ENCODE measurements around the gene ENTPD7. TPM values are rescaled to one million over a fixed set of nuclear protein-coding genes. Genes with fewer than 3 reads are reported as not detected.

The ENTPD7 gene
- total and polyA plus RNA-seq, 9 of the 15 experiments (the other 6 are each of a cell fraction or from before 2014, with no cell fraction given) = 1.4 to 13.9 (median 8.5) TPM

DNA sequence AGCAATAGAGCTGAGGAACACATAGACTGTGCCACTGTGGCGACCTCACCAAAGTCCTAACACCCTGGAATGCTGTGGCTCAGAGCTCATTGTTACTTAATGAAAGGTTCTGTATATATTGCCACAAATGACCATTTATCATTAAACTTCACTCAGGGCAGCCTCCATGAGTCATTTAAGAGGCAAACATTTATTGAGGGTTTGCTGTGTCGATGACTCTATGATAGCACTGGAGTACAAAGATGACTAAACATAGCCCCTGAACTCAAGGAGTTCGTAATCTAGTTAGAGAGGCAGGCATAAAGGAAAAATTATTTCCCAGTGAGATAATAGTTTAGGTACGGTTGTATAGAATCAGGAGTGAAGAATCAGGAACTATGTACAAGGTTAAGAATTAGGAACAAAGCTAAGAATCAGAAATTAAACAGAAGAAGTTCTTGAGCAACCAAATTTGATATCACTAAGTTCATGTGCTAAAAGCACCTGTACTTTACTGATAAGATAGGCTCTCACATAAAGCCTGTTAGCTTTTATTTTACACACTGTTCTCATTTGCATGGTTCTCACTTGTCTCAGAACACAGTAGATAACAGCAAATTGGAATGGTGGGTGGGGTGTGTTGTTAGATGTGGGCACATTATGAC is 7.9 kb downstream of the ENTPD7 start (continued):
- TF ChIP-seq, protein P1, sequence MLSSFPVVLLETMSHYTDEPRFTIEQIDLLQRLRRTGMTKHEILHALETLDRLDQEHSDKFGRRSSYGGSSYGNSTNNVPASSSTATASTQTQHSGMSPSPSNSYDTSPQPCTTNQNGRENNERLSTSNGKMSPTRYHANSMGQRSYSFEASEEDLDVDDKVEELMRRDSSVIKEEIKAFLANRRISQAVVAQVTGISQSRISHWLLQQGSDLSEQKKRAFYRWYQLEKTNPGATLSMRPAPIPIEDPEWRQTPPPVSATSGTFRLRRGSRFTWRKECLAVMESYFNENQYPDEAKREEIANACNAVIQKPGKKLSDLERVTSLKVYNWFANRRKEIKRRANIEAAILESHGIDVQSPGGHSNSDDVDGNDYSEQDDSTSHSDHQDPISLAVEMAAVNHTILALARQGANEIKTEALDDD (IDR thresholded peaks at IDR 0.05) = peak; percentile 88
- no peak for TF ChIP-seq MBD2 (IDR thresholded peaks at IDR 0.05; ENCODE audit: borderline replicate concordance, low read depth)
- TF ChIP-seq ELF1 (tag; IDR thresholded peaks at IDR 0.05) = no peak
- TF ChIP-seq FOS (IDR thresholded peaks at IDR 0.05; ENCODE audit: extremely low read depth, insufficient read length) = no peak
- TF ChIP-seq DDX20 (tag; IDR thresholded peaks at IDR 0.05; ENCODE audit: low read depth) = no peak
- no peak for TF ChIP-seq U2AF2 (optimal IDR thresholded peaks at IDR 0.05; ENCODE audit: low read depth, low read length)
- TF ChIP-seq ADNP (tag; IDR thresholded peaks at IDR 0.05) = no peak
- no peak for TF ChIP-seq FOXJ3 (CRISPR knock-in tag; IDR thresholded peaks at IDR 0.05)
- no peak for TF ChIP-seq NFIX (CRISPR knock-in tag; IDR thresholded peaks at IDR 0.05; ENCODE audit: low read depth)
- no peak for TF ChIP-seq NFE2L1 (tag; IDR thresholded peaks at IDR 0.05; ENCODE audit: borderline replicate concordance, low read depth)
- TF ChIP-seq, protein P2, sequence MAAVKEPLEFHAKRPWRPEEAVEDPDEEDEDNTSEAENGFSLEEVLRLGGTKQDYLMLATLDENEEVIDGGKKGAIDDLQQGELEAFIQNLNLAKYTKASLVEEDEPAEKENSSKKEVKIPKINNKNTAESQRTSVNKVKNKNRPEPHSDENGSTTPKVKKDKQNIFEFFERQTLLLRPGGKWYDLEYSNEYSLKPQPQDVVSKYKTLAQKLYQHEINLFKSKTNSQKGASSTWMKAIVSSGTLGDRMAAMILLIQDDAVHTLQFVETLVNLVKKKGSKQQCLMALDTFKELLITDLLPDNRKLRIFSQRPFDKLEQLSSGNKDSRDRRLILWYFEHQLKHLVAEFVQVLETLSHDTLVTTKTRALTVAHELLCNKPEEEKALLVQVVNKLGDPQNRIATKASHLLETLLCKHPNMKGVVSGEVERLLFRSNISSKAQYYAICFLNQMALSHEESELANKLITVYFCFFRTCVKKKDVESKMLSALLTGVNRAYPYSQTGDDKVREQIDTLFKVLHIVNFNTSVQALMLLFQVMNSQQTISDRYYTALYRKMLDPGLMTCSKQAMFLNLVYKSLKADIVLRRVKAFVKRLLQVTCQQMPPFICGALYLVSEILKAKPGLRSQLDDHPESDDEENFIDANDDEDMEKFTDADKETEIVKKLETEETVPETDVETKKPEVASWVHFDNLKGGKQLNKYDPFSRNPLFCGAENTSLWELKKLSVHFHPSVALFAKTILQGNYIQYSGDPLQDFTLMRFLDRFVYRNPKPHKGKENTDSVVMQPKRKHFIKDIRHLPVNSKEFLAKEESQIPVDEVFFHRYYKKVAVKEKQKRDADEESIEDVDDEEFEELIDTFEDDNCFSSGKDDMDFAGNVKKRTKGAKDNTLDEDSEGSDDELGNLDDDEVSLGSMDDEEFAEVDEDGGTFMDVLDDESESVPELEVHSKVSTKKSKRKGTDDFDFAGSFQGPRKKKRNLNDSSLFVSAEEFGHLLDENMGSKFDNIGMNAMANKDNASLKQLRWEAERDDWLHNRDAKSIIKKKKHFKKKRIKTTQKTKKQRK (IDR thresholded peaks at IDR 0.05; ENCODE audit: borderline replicate concordance, low read depth, low read length) = no peak
- TF ChIP-seq ARID1B (IDR thresholded peaks at IDR 0.05) = peak; percentile 84
- peak; percentile 83 for TF ChIP-seq MEIS2 (IDR thresholded peaks at IDR 0.05; ENCODE audit: partially characterized antibody)
- no peak for TF ChIP-seq SMAD4 (CRISPR knock-in tag; conservative IDR thresholded peaks at IDR 0.05)
- TF ChIP-seq STAT5B (CRISPR knock-in tag; IDR thresholded peaks at IDR 0.05) = no peak
- peak; percentile 63 for TF ChIP-seq SOX6 (IDR thresholded peaks at IDR 0.05)
- no peak for TF ChIP-seq LARP7 (IDR thresholded peaks at IDR 0.05)
- TF ChIP-seq MCM7 (IDR thresholded peaks at IDR 0.05) = no peak
- TF ChIP-seq, protein P3, sequence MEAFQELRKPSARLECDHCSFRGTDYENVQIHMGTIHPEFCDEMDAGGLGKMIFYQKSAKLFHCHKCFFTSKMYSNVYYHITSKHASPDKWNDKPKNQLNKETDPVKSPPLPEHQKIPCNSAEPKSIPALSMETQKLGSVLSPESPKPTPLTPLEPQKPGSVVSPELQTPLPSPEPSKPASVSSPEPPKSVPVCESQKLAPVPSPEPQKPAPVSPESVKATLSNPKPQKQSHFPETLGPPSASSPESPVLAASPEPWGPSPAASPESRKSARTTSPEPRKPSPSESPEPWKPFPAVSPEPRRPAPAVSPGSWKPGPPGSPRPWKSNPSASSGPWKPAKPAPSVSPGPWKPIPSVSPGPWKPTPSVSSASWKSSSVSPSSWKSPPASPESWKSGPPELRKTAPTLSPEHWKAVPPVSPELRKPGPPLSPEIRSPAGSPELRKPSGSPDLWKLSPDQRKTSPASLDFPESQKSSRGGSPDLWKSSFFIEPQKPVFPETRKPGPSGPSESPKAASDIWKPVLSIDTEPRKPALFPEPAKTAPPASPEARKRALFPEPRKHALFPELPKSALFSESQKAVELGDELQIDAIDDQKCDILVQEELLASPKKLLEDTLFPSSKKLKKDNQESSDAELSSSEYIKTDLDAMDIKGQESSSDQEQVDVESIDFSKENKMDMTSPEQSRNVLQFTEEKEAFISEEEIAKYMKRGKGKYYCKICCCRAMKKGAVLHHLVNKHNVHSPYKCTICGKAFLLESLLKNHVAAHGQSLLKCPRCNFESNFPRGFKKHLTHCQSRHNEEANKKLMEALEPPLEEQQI (IDR thresholded peaks at IDR 0.05) = no peak
- TF ChIP-seq PCBP1 (IDR thresholded peaks at IDR 0.05; ENCODE audit: low read depth, low read length, poor library complexity, severe bottlenecking) = no peak
- TF ChIP-seq BCL6 (CRISPR knock-in tag; IDR thresholded peaks at IDR 0.05) = no peak
- no peak for TF ChIP-seq NFE2 (IDR thresholded peaks at IDR 0.05; ENCODE audit: low read depth)
